HG02981 (cell line): Measurements from ENCODE around the gene TRIM14.
"Not testable (repeated sequence)": the region's sequence is repeated elsewhere in the genome, so short reads cannot be mapped to it uniquely, and the experiment has no call there.

Experiments used
- ATAC-seq: cut with Tn5 transposase; IDR thresholded peaks from one replicate; pipeline ENCODE4 v1.9.1; 2021; ENCODE audit warnings: mild to moderate bottlenecking, moderate library complexity; ENCODE audit not compliant: unreplicated experiment

Gene TRIM14

GRCh38 chr9:98054376-98054951 is 64.6 kb downstream of the TRIM14 start:
- ATAC-seq, result no peak

DNA sequence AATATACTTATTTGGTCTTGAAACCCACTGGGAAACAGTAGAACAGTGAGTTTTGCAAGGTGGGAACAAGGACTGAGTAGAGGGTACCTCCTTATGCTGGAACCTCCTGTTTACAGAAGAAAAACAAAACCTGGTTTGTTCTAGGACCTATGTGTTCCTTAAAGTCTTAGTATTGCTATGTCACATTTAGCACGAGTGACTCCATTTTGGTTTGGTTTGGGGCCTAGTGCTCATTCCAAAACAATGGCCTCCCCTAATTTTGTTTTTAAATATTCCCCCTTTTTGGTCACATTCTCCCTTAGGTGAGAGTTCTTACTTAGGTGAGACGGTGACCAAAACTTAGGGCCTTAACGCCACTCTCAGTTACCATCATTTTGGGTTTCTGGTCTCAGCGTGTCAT is 68.7 kb downstream of the TRIM14 start:
- no peak for ATAC-seq

- ATAC-seq, result no peak
Measured at GRCh38 chr9:98049288-98050072, 69.5 kb downstream of the TRIM14 start.

GRCh38 chr9:98047002-98047401 is 72.0 kb downstream of the TRIM14 start:
- ATAC-seq, result no peak

- ATAC-seq, result no peak
Measured at GRCh38 chr9:98046180-98046543, 72.9 kb downstream of the TRIM14 start.

DNA sequence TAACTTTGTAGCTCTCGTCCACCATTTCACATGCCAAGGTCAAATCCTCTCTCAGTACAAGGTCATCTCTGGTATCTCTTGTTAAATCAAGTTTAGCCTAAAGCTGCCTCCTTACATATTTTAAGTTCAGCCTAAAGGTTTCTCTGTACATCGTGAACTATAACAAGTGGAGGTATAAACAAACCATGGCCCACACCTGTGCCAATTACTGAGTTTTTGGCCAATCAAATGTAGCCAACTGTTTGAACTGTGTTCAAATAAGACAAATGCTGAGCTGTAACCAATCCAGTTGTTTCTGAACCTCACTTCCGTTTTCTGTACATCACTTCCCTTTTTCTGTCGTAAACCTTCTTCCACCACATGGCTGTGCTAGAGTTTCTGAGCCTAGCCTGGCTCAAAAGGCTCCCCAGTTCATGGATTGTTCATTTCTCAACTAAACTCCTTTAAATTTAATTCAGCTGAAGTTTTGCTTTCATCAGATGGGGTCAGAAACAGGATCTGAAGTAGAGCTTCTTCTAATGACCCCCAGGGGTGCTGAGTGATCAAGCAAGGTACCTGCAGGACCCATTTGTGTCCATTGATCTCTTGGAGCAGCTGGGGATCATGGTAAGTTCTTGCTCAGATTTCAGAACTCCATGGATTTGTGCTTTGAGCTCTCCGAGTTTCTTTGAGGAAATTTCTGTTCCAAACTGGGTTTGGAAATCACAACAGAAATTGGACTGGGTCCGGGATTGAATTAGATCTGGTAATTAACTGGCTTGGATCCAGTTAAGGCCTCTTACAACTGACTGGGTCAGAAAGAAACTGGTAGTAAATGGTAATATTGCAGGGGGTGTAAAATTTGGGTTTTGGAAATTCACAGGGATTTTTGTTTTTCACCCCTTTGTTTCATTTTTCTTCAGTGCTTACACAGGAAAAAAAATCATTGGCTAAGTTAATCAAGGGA is 73.5 kb downstream of the TRIM14 start:
- ATAC-seq, result peak; percentile 87

DNA sequence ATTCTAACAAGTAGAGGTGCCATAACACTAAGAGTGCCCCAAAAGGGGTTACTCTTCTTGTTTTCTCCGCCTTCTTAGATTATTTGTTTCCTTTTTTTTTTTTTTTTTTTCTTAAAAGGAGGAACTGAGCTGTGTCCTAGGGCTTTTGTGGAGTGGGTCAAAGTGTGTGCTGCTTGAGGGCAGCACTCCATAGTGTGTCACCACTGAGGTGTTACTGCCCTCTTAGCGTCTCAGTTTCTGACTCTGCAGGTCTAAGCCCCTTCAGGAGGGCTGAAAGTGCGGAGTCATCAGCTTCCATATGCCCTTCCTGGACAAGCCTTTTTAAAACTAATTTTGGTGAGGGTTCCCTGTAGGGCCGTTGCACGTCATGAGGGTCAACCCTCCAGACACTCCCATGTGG is 75.1 kb downstream of the TRIM14 start:
- no peak for ATAC-seq

- no peak for ATAC-seq
Measured at GRCh38 chr9:98040212-98040611, 78.8 kb downstream of the TRIM14 start.

GRCh38 chr9:98039607-98040017 is 79.4 kb downstream of the TRIM14 start:
- ATAC-seq, result no peak

DNA sequence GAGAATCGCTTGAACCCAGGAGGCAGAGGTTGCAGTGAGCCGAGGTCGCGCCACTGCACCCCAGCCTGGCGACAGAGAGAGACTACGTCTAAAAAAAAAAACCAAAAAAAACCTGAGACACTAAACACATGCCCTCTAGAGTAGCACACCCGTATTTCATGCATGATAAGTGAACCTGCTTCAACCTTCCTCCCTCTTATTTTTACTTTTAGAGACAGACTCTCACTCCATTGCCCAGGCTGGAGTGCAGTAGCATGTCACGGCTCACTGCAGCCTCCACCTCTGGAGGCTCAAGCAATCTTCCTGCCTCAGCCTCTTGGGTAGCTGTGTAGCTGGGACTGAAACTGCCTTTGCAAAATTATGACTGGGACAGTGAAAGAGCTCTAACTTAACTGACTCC is 80.1 kb downstream of the TRIM14 start:
- ATAC-seq, result no peak

GRCh38 chr9:98037357-98037756 is 81.7 kb downstream of the TRIM14 start:
- ATAC-seq, result no peak

DNA sequence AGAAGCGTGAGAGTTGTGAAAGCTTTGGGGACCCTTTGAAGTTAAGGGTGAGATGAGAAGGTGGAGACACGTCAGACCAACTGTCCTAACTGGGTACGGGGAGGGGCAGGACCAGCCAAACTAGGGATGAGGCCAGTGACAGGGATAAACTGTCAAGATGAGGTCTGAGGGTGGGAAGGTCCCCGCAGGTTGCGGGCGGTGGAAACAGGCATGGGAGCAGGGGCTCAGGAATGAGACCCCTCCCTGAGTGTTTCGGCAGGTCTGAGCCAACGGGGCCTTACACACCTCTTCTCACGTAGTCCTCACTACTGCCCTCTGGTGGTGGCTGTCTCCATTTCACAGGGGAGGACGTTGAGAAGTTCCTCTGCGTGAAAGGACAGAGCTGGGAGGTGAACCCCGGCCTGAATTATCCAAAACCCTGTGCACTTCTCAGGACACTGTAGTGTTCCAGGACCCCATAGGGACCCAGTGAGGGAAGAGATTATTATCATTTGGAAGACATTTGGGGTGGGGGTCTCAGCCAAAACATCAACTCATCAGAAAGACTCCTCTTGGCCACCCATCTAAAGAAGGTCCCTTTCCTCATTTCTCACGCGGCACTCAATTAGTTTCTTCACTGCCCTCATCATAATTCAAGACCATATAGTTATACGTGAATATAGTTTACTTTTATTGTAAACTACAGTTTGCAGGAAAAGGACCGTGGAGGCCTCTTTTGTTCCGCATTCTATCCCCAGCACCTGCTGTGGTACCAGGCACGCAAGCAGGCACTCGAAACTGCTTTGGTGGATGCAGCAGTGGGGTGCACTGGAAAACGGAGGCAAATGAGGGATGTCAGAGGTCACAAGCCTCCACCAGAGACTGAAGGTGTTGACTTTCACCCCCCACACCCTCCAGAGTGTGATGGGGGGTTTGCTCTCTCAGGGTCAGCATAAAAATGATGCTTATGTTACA is 84.2 kb downstream of the TRIM14 start:
- ATAC-seq, result peak; percentile 56

- no peak for ATAC-seq
Measured at GRCh38 chr9:98031935-98032334, 87.1 kb downstream of the TRIM14 start.

GRCh38 chr9:98031169-98031568 is 87.9 kb downstream of the TRIM14 start:
- ATAC-seq, result no peak

- no peak for ATAC-seq
Measured at GRCh38 chr9:98024702-98025101, 94.3 kb downstream of the TRIM14 start.

DNA sequence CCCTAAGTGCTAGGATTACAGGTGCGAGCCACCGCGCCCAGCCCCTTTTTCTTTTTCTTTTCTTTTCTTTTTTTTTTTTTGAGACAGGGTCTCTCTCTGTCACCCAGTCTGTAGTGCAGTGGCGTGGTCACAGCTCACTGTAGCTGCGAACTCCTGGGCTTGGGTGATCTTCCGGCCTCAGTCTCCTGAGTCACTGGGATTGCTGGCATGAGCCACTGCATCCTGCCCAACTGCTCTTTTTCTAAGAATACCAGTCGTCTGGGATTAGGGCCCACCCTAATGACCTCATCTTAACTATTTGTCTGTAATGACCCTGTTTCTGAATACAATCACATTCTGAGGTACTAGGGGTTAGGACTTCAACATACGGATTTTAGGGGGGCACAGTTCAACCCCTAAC is 96.6 kb downstream of the TRIM14 start:
- ATAC-seq, result no peak

DNA sequence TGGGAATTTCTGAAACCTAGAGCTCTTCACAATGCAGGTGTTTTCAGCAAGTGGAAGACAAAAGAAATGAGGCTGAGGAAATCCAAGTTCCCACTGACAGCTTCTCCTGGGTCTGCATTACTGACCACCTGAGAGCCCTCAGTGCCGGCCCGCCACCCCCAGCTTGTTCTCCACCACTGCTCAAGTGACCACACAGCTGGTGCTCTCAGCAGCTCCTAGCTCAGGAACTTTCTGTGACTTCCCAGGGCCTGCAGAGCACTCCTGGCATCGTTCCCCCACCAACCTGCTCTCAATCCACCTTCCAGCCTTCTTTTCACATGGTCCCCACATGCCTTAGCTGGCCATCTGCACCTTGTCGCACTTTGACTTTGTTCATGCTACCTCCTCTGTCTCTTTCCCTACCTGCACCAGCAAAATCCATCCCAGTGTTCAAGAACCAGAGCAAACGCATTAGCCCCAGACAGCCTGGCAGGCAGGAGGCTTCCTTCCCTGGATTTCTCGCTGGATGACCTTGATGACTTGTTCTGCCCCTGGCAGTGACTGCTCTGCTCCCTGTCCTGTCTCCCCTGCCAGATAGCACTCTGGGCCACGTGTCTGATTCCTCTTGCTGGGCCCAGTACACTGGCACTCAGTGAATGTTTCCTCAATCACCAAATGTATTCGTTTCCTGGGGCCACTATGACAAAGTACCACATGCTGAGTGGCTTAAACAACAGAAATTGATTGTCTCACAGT is 97.5 kb downstream of the TRIM14 start:
- no peak for ATAC-seq

GRCh38 chr9:98020476-98021145 is 98.4 kb downstream of the TRIM14 start:
- ATAC-seq, result no peak

DNA sequence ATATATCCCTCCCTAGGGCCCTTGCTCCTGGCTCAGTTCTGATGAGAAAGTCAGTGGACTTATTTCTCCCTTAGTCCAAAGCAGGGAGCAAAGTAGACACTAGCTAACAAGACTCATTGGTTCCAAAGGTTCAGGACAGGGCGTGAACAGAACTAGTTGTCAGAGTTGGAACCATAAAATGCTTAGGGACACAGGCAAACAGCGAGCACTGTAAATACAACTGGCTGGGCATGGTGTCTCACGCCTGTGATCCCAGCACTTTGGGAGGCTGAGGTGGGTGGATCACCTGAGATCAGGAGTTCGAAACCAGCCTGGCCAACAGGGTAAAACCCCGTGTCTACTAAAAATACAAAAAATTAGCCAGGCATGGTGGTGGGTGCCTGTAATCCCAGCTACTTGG is 99.2 kb downstream of the TRIM14 start:
- ATAC-seq, result not testable (repeated sequence)
